Spleen (tissue), 11 donors: ENCODE results near the gene DDX46. TPM values are rescaled to one million over a fixed set of nuclear protein-coding genes. Genes with fewer than 3 reads are reported as not detected.

Experiments
- DNase-seq: peaks from one replicate; pipeline ENCODE4 v3.0.0-alpha.2; 2020
- H3K27ac ChIP-seq, 8 donors: fragments of 200-600 bp; sonication (generic) in 7 of 8; 1 replicate in 4 of 8; 2 replicates in 4 of 8; pipeline versions ENCODE4 v1.5.0 to v1.8.0; 2016 to 2021; ENCODE audit warnings: inconsistent platforms in 4 of 8, mild to moderate bottlenecking in 4 of 8, moderate library complexity in 1 of 8
- H3K27me3 ChIP-seq, 7 donors: fragments of 200-600 bp; sonication (generic) in 6 of 7; replicated peaks in 1 of 7; 1 replicate in 4 of 7; 2 replicates in 3 of 7; pipeline versions ENCODE4 v1.5.0 to v1.8.0; 2016 to 2021; ENCODE audit warnings: inconsistent platforms in 3 of 7, mild to moderate bottlenecking in 1 of 7
- H3K36me3 ChIP-seq, 6 donors: fragments of 200-600 bp; sonication (generic) in 5 of 6; 1 replicate in 4 of 6; 2 replicates in 2 of 6; pipeline versions ENCODE4 v1.5.0 to v1.8.0; 2016 to 2021; ENCODE audit warnings: inconsistent platforms in 2 of 6
- H3K4me1 ChIP-seq, 6 donors: fragments of 200-600 bp; sonication (generic) in 5 of 6; 1 replicate in 3 of 6; 2 replicates in 3 of 6; pipeline versions ENCODE4 v1.5.0 to v1.8.0; 2016 to 2021; ENCODE audit warnings: inconsistent platforms in 3 of 6
- H3K4me3 ChIP-seq, 8 donors: fragments of 200-600 bp; sonication (generic) in 7 of 8; 1 replicate in 4 of 8; 2 replicates in 4 of 8; pipeline versions ENCODE4 v1.5.0 to v1.8.0; 2016 to 2021; ENCODE audit warnings: inconsistent platforms in 4 of 8, mild to moderate bottlenecking in 4 of 8, moderate library complexity in 2 of 8
- H3K9me3 ChIP-seq, 8 donors: fragments of 200-600 bp; sonication (generic) in 7 of 8; 1 replicate in 4 of 8; 2 replicates in 4 of 8; pipeline versions ENCODE4 v1.5.0 to v1.8.0; 2016 to 2021; ENCODE audit warnings: inconsistent platforms in 4 of 8
- POLR2A ChIP-seq, 3 donors: fragments of 450-650 bp; IDR thresholded peaks; one replicate each; pipeline ENCODE4 v1.5.1; 2017; ENCODE audit warnings: antibody characterized with exemption in 3 of 3, mild to moderate bottlenecking in 1 of 3
- POLR2AphosphoS5 ChIP-seq, 3 donors: sonication (generic); formaldehyde crosslinking; IDR thresholded peaks; one replicate each; pipeline ENCODE4 v1.5.1; 2017; ENCODE audit warnings: antibody characterized with exemption in 3 of 3
- WGBS, 5 donors: extraction: QIAGEN DNeasy Blood & Tissue Kit in 3 of 5; methylation state at CpG; one replicate each; pipeline versions ENCODE4 v1.1.5 to v1.1.7; 2013 to 2018; 5-methylcytosine and 5-hydroxymethylcytosine counted together
- intact Hi-C: fragments of 100-400 bp; cut with DNase I; formaldehyde crosslinking; loops from one replicate; pipeline ENCODE4 v1.15.0; 2023; ENCODE audit warnings: low total_unique reads
- polyA plus RNA-seq, 3 donors: library from polyadenylated mRNA; stranded (reverse); fragments of 200-250 nt; gene quantifications; one replicate each; pipeline ENCODE4 v1.2.1, GENCODE V29; 2013
- total RNA-seq, 7 donors: library from RNA; depleted of rRNA in 3 of 7; stranded (reverse); fragments of >200 nt in 3 of 7; fragmentation: NEBNext Ultra II Directional in 4 of 7; extraction: Animal tissue kit (Norgen Biotek cat#: 25700) in 4 of 7; gene quantifications; one replicate each; pipeline versions ENCODE4 v1.1.0 to v1.2.1, GENCODE V29; 2016 to 2021
- TF ChIP-seq, protein P1 (sequence below), 11 experiments: fragments of 200-600 bp in 7 of 11; fragments of 450-650 bp in 4 of 11; sonication (generic) in 4 of 11; IDR thresholded peaks in 8 of 11; conservative IDR thresholded peaks in 3 of 11; 1 replicate in 7 of 11; 2 replicates in 4 of 11; pipeline versions ENCODE4 v1.4.0 to v1.8.0; 2016 to 2021; ENCODE audit warnings: antibody characterized with exemption in 11 of 11, inconsistent platforms in 4 of 11, mild to moderate bottlenecking in 1 of 11
- donor health status: healthy with polysubstance abuse.
- donor health status: DM: no; HTN: no; CAD: no; lungs with moderate emphysema.
- donor health status: DM: no; HTN: no; CAD: no.
- donor health status: Bipolar disorder and iron deficiency.
- donor health status: healthy.
- donor health status: DM: no; HTN: no; CAD: no.
- donor health status: DM: yes; HTN: yes; CAD: no.

DDX46 gene
- total and polyA plus RNA-seq, 10 donors: 10.7 to 74.2 (median 53.9) TPM

DNA sequence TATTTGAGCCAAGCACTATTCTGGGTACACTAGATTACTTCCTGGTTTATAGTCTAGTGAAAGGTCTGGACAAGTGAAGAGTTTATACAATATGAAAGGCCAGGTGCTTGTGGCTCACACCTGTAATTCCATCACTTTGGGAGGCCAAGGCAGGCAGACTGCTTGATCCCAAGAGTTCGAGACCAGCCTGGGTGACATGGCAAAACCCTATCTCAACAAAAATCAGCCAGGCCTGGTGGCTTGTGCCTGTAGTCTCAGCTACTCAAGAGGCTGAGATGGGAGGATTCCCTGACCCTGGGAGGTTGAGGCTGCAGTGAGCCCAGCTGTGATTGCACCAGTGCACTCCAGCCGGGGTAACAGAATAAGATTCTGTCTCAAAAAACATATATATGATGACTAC, 106.1 kb downstream of the DDX46 start:
- Histone ChIP-seq H3K9me3 (no peaks in the 10 kb centered on the region), H3K4me3 (no peak overlapping the region), H3K27me3 (no peaks in the 10 kb centered on the region), H3K27ac (no peak overlapping the region), H3K36me3 (peaks cover 0 to 30% (median 13%) of the 10 kb centered on the region in 6 donors), H3K4me1 (no peaks in the 10 kb centered on the region)
- 88 to 98% (median 92%) methylated on average over 2 of the region's 2 CpGs for WGBS, 5 donors
- TF ChIP-seq POLR2A (IDR thresholded peaks at IDR 0.05): no peak
- TF ChIP-seq, protein P1, sequence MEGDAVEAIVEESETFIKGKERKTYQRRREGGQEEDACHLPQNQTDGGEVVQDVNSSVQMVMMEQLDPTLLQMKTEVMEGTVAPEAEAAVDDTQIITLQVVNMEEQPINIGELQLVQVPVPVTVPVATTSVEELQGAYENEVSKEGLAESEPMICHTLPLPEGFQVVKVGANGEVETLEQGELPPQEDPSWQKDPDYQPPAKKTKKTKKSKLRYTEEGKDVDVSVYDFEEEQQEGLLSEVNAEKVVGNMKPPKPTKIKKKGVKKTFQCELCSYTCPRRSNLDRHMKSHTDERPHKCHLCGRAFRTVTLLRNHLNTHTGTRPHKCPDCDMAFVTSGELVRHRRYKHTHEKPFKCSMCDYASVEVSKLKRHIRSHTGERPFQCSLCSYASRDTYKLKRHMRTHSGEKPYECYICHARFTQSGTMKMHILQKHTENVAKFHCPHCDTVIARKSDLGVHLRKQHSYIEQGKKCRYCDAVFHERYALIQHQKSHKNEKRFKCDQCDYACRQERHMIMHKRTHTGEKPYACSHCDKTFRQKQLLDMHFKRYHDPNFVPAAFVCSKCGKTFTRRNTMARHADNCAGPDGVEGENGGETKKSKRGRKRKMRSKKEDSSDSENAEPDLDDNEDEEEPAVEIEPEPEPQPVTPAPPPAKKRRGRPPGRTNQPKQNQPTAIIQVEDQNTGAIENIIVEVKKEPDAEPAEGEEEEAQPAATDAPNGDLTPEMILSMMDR (IDR thresholded peaks at IDR 0.05 in 8 of 11, conservative IDR thresholded peaks at IDR 0.05 in 3 of 11): no peak
- no peak for TF ChIP-seq POLR2AphosphoS5 (IDR thresholded peaks at IDR 0.05)
- no peak for DNase-seq
- intact Hi-C loops: no loop called here

- peak overlapping the region; percentile 93 to 96 (median 94) for H3K27ac ChIP-seq
- H3K36me3 ChIP-seq: peaks cover 0 to 2% (median 0%) of the 10 kb centered on the region in 6 donors
- no peak for DNase-seq
- H3K4me3 ChIP-seq: peak overlapping the region in 6 of 8 donors; percentile 83 to 93 (median 90)
- no peaks in the 10 kb centered on the region for H3K27me3 ChIP-seq
- intact Hi-C loops: no loop called here
- H3K9me3 ChIP-seq: no peaks in the 10 kb centered on the region
- 82 to 86% (median 84%) methylated on average over 6 of the region's 6 CpGs for WGBS, 5 donors
- TF ChIP-seq POLR2AphosphoS5 (IDR thresholded peaks at IDR 0.05): no peak
- TF ChIP-seq POLR2A (IDR thresholded peaks at IDR 0.05): no peak
- TF ChIP-seq, protein P1 (IDR thresholded peaks at IDR 0.05 in 8 of 11, conservative IDR thresholded peaks at IDR 0.05 in 3 of 11): no peak
- H3K4me1 ChIP-seq: peaks cover 15 to 45% (median 35%) of the 10 kb centered on the region in 6 donors
Measured at GRCh38 chr5:134873494-134873893, 114.9 kb downstream of the DDX46 start.

DNA sequence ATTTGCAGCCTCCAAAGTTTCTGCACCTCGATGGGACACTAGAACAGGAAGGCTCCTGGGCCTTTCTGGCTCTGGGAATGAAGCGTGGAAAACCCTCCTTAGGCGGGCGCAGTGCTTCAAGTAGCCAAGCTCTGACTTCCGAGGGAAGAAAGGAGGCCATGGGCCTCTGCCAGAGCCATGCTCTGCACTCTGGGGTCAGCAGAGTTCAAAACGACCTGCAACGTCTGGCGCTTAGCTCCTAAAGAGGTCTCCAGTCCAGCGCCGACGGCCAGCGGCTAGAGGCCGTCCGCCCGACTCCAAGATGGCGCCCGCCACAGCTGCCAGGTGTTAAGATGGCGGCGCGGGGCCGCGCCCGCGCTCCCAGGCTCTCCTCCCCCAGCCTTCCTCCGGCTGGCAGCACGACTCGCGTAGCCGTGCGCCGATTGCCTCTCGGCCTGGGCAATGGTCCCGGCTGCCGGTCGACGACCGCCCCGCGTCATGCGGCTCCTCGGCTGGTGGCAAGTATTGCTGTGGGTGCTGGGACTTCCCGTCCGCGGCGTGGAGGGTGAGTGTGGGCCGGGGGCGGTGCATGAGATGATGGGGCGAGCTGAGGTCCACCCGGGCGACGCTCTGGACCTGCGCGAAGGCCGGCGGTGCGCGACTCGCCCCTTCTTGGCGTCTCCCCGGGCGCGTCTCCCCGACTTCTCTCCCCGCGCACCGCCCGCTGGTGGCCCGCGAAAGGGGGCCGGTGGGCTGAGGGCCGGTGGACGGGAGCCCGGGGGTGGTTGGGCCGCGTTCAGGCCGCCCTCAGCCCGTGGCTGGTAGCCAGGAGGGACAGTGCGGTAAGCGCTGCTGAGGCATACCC, 115.6 kb downstream of the DDX46 start, which contains the start of gene TXNDC15:
Gene TXNDC15 (plus strand): TSS at position 385 of the 844 bp plus-strand sequence. CDS start 57 bp downstream, at position 442.
- peak within 1 kb of the TSS; percentile 83 to 93 (median 88) for H3K4me3 ChIP-seq
- peaks cover 15 to 51% (median 35%) of the 10 kb centered on the region in 6 donors for H3K4me1 ChIP-seq
- peak within 1 kb of the TSS; percentile 93 to 96 (median 94) for H3K27ac ChIP-seq
- no peaks in the 10 kb centered on the region for H3K27me3 ChIP-seq
- peak; percentile 98 for DNase-seq
- peaks cover 0 to 3% (median 0%) of the 10 kb centered on the region in 6 donors for H3K36me3 ChIP-seq
- no peaks in the 10 kb centered on the region for H3K9me3 ChIP-seq
- 2 to 4% (median 3%) methylated on average over 45 to 79 of the region's 79 CpGs for WGBS, 5 donors
- intact Hi-C loops: no loop called here
- TF ChIP-seq POLR2A (IDR thresholded peaks at IDR 0.05) (peak in 2 of 3 donors; percentile 19 to 29), POLR2AphosphoS5 (IDR thresholded peaks at IDR 0.05) (peak; percentile 88 to 95 (median 90))
- TF ChIP-seq, protein P1 (IDR thresholded peaks at IDR 0.05 in 8 of 11, conservative IDR thresholded peaks at IDR 0.05 in 3 of 11): no peak
